Sigmoid colon (tissue), 7 donors: ENCODE data around the gene ARHGAP42. TPM values are rescaled to one million over a fixed set of nuclear protein-coding genes. Genes with fewer than 3 reads are reported as not detected.

ENCODE experiments used
- DNase-seq: peaks from one replicate; pipeline ENCODE4 v3.0.0-alpha.2; 2019
- H3K27ac ChIP-seq, 4 donors: fragments of 200-600 bp; sonication (generic); one replicate each; pipeline ENCODE4 v1.5.1; 2016 to 2019; ENCODE audit warnings: mild to moderate bottlenecking in 1 of 4
- H3K27me3 ChIP-seq, 3 donors: fragments of 200-600 bp; sonication (generic); one replicate each; pipeline ENCODE4 v1.5.1; 2019; ENCODE audit warnings: mild to moderate bottlenecking in 1 of 3
- H3K36me3 ChIP-seq, 4 donors: fragments of 200-600 bp; sonication (generic); one replicate each; pipeline ENCODE4 v1.5.1; 2016 to 2019
- H3K4me1 ChIP-seq, 4 donors: fragments of 200-600 bp; sonication (generic); one replicate each; pipeline ENCODE4 v1.5.1; 2017 to 2019
- H3K4me3 ChIP-seq, 4 donors: fragments of 200-600 bp; sonication (generic); one replicate each; pipeline ENCODE4 v1.5.1; 2017 to 2019; ENCODE audit warnings: mild to moderate bottlenecking in 2 of 4, moderate library complexity in 1 of 4
- H3K9me3 ChIP-seq, 4 donors: fragments of 200-600 bp in 3 of 4; sonication (generic) in 3 of 4; one replicate each; pipeline versions ENCODE4 v1.5.1 to v1.6.1; 2013 to 2019
- CTCF ChIP-seq, 4 experiments: fragments of 450-650 bp in 3 of 4; fragments of 200-600 bp in 1 of 4; IDR thresholded peaks; one replicate each; pipeline ENCODE4 v1.5.1; 2016 to 2019; ENCODE audit warnings: antibody characterized with exemption in 4 of 4, mild to moderate bottlenecking in 3 of 4, moderate library complexity in 2 of 4
- EP300 ChIP-seq, 4 donors: sonication (generic); formaldehyde crosslinking; IDR thresholded peaks; one replicate each; pipeline ENCODE4 v1.6.1; 2017; ENCODE audit warnings: antibody characterized with exemption in 4 of 4
- POLR2A ChIP-seq, 2 donors: fragments of 450-650 bp; IDR thresholded peaks; one replicate each; pipeline ENCODE4 v1.6.1; 2016; ENCODE audit warnings: antibody characterized with exemption in 2 of 2, mild to moderate bottlenecking in 2 of 2, moderate library complexity in 2 of 2
- POLR2AphosphoS5 ChIP-seq, 4 donors: sonication (generic); formaldehyde crosslinking; IDR thresholded peaks; one replicate each; pipeline ENCODE4 v1.6.1; 2017; ENCODE audit warnings: antibody characterized with exemption in 4 of 4
- WGBS, 2 donors: extraction: QIAGEN DNeasy Blood & Tissue Kit; methylation state at CpG; one replicate each; pipeline ENCODE4 v1.1.7; 2013; 5-methylcytosine and 5-hydroxymethylcytosine counted together
- intact Hi-C: fragments of 100-400 bp; cut with DNase I; formaldehyde crosslinking; loops from one replicate; pipeline ENCODE4 v1.15.1; 2023
- polyA plus RNA-seq, 3 donors: library from polyadenylated mRNA; stranded (reverse); fragments of 200-250 nt; gene quantifications; one replicate each; pipeline ENCODE4 v1.2.3, GENCODE V29; 2013
- total RNA-seq, 4 donors: library from RNA; depleted of rRNA; stranded (reverse); fragments of >200 nt; gene quantifications; one replicate each; pipeline ENCODE4 v1.1.0, GENCODE V29; 2016
- donor health status: healthy with polysubstance abuse.
- donor health status: Bipolar disorder and iron deficiency.
- donor health status: healthy.

The ARHGAP42 gene
- total and polyA plus RNA-seq, 7 donors: 4.2 to 16.9 (median 6.4) TPM

- no peaks in the 10 kb centered on the region for H3K27me3 ChIP-seq
- WGBS, 2 donors: 91 to 94% methylated on average over 1 of the region's 1 CpG
- no peak overlapping the region for H3K27ac ChIP-seq
- TF ChIP-seq CTCF (IDR thresholded peaks at IDR 0.05): no peak
- no peak for TF ChIP-seq EP300 (IDR thresholded peaks at IDR 0.05)
- TF ChIP-seq POLR2AphosphoS5 (IDR thresholded peaks at IDR 0.05): no peak
- TF ChIP-seq POLR2A (IDR thresholded peaks at IDR 0.05): no peak
- H3K36me3 ChIP-seq: no peaks in the 10 kb centered on the region
- H3K4me3 ChIP-seq: no peak overlapping the region
- intact Hi-C loops: no loop called here
- H3K9me3 ChIP-seq: no peaks in the 10 kb centered on the region
- no peak for DNase-seq
- no peaks in the 10 kb centered on the region for H3K4me1 ChIP-seq
Measured at GRCh38 chr11:100990931-100991330, 303.8 kb downstream of the ARHGAP42 start.

DNA sequence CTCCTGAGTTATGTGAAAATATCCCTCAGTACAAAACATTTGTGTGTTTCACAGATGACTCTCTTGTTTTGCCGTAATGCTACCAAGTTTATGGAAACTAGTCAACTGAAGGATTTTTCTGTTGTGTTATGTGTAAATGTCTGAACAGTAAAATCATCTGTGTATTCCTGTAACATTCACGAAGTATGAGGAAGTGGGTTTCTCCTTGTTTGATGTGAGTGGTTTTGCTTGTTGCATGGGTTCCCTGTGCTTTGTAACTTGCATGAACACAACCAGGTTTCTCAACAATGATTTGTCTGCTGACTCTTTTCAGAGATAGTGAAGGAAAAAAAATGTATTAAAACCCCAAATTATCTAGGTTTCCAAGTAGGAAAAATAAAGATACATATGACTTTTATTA, 304.5 kb downstream of the ARHGAP42 start:
- H3K27me3 ChIP-seq: no peaks in the 10 kb centered on the region
- H3K4me1 ChIP-seq: no peaks in the 10 kb centered on the region
- no peaks in the 10 kb centered on the region for H3K36me3 ChIP-seq
- no peak overlapping the region for H3K27ac ChIP-seq
- no peak for TF ChIP-seq EP300 (IDR thresholded peaks at IDR 0.05)
- TF ChIP-seq POLR2A (IDR thresholded peaks at IDR 0.05): no peak
- TF ChIP-seq POLR2AphosphoS5 (IDR thresholded peaks at IDR 0.05): no peak
- no peak for TF ChIP-seq CTCF (IDR thresholded peaks at IDR 0.05)
- WGBS, 2 donors: 62 to 70% methylated on average over 2 of the region's 2 CpGs
- intact Hi-C loops: no loop called here
- no peaks in the 10 kb centered on the region for H3K9me3 ChIP-seq
- H3K4me3 ChIP-seq: no peak overlapping the region
- no peak for DNase-seq

DNA sequence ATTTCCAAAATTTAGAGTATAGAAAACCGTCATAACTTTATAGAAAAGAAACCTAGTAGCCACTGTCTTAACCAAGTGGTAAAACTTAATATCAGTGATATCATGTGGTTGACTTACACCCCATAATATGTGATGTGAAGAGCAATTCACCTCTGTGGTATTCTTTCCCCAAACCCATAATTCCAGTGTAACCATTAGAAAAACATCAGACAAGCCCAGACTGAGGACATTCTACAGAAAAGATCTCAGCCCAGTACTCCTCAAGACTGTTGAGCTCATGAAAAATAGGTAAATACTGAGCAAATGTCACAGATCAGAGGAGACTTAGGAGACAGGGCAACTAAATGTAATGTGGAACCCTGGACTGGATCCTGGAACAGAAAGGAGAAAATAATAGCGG, 307.9 kb downstream of the ARHGAP42 start:
- WGBS, 2 donors: 94 to 96% methylated on average over 2 of the region's 2 CpGs
- intact Hi-C loops: no loop called here
- Histone ChIP-seq H3K36me3 (no peaks in the 10 kb centered on the region), H3K27ac (no peak overlapping the region), H3K4me1 (no peaks in the 10 kb centered on the region), H3K4me3 (no peak overlapping the region), H3K27me3 (no peaks in the 10 kb centered on the region), H3K9me3 (no peaks in the 10 kb centered on the region)
- TF ChIP-seq CTCF (IDR thresholded peaks at IDR 0.05): no peak
- no peak for DNase-seq

- Histone ChIP-seq H3K4me1 (no peaks in the 10 kb centered on the region), H3K36me3 (no peaks in the 10 kb centered on the region), H3K27ac (no peak overlapping the region), H3K4me3 (no peak overlapping the region), H3K27me3 (no peaks in the 10 kb centered on the region), H3K9me3 (no peaks in the 10 kb centered on the region)
- TF ChIP-seq CTCF (IDR thresholded peaks at IDR 0.05): no peak
- TF ChIP-seq EP300 (IDR thresholded peaks at IDR 0.05): no peak
- no peak for TF ChIP-seq POLR2A (IDR thresholded peaks at IDR 0.05)
- TF ChIP-seq POLR2AphosphoS5 (IDR thresholded peaks at IDR 0.05): no peak
- WGBS, 2 donors: 78 to 83% methylated on average over 1 of the region's 1 CpG
- DNase-seq: no peak
- intact Hi-C loops: no loop called here
Measured at GRCh38 chr11:100999756-101000155, 312.7 kb downstream of the ARHGAP42 start.

DNA sequence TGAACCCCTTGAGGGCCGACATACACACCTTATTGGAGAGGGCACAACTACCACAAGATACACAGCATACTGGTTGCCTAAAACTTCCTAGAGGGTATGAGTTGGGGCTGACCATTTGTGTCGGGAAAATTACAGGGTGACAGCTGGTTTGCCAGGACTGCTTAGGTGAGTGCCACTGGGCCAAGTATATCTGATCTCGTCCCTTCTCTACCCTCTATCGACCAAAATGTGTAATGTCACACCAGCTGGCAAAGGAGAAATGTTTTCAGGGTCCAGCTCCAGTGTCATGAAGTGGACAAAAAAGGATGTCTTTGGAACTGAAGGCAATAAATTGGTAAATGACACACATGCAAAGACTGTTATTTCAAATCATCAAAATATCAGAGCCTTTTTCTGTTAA, 316.4 kb downstream of the ARHGAP42 start:
- intact Hi-C loops: no loop called here
- Histone ChIP-seq H3K9me3 (no peaks in the 10 kb centered on the region), H3K27me3 (no peaks in the 10 kb centered on the region), H3K4me3 (no peak overlapping the region), H3K27ac (no peak overlapping the region), H3K36me3 (no peaks in the 10 kb centered on the region), H3K4me1 (no peaks in the 10 kb centered on the region)
- TF ChIP-seq POLR2AphosphoS5 (IDR thresholded peaks at IDR 0.05) (no peak), CTCF (IDR thresholded peaks at IDR 0.05) (no peak), POLR2A (IDR thresholded peaks at IDR 0.05) (no peak), EP300 (IDR thresholded peaks at IDR 0.05) (no peak)
- WGBS, 2 donors: 82 to 85% methylated on average over 4 of the region's 4 CpGs
- DNase-seq: no peak
